Testis (tissue), 3 donors: Measurements from ENCODE around the gene RYR3. TPM values are rescaled to one million over a fixed set of nuclear protein-coding genes. Genes with fewer than 3 reads are reported as not detected.

Source experiments
- DNase-seq: peaks from one replicate; pipeline ENCODE4 v3.0.0-alpha.2; 2019
- H3K27ac ChIP-seq, 2 donors: fragments of 200-600 bp; sonication (generic); one replicate each; pipeline ENCODE4 v1.5.1; 2019
- H3K27me3 ChIP-seq: fragments of 200-600 bp; sonication (generic); one replicate; pipeline ENCODE4 v1.5.1; 2019
- H3K36me3 ChIP-seq: fragments of 200-600 bp; sonication (generic); one replicate; pipeline ENCODE4 v1.5.1; 2017; ENCODE audit warnings: low read depth; ENCODE audit errors: missing control alignments
- H3K4me1 ChIP-seq: fragments of 200-600 bp; sonication (generic); one replicate; pipeline ENCODE4 v1.5.1; 2019
- H3K4me3 ChIP-seq, 2 donors: fragments of 200-600 bp; sonication (generic); one replicate each; pipeline ENCODE4 v1.5.1; 2017 to 2019
- H3K9me3 ChIP-seq: fragments of 200-600 bp; sonication (generic); one replicate; pipeline ENCODE4 v1.5.1; 2017
- POLR2A ChIP-seq: fragments of 450-650 bp; IDR thresholded peaks from one replicate; pipeline ENCODE4 v1.6.1; 2017; ENCODE audit warnings: antibody characterized with exemption, mild to moderate bottlenecking, moderate library complexity
- WGBS, 2 donors: methylation state at CpG; one replicate each; pipeline ENCODE4 v1.1.5; 2018; 5-methylcytosine and 5-hydroxymethylcytosine counted together
- intact Hi-C: fragments of 100-400 bp; cut with DNase I; formaldehyde crosslinking; loops from one replicate; pipeline ENCODE4 v1.15.1; 2023; ENCODE audit warnings: low total_unique reads
- polyA plus RNA-seq: library from polyadenylated mRNA; stranded (reverse); fragments of 350-450 nt; fragmentation: Illumina TruSeq; extraction: RNeasy Lipid Tissue Mini Kit (QIAGEN cat#74804); gene quantifications from one replicate; pipeline ENCODE4 v1.2.3, GENCODE V29; 2014; ENCODE audit warnings: low read depth, low replicate concordance; ENCODE audit not compliant: insufficient read depth
- total RNA-seq, 2 donors: library from RNA; depleted of rRNA; stranded (reverse); fragments of >200 nt; gene quantifications; one replicate each; pipeline ENCODE4 v1.2.3, GENCODE V29; 2016
- TF ChIP-seq, protein P1 (sequence below), 3 experiments: fragments of 450-650 bp in 2 of 3; fragments of 200-600 bp in 1 of 3; sonication (generic) in 1 of 3; IDR thresholded peaks; one replicate each; pipeline ENCODE4 v1.5.1; 2016 to 2019; ENCODE audit warnings: antibody characterized with exemption in 3 of 3, mild to moderate bottlenecking in 2 of 3, moderate library complexity in 1 of 3

Gene RYR3
- total and polyA plus RNA-seq, 3 donors from 2014 or later: 4.3 to 7.6 (median 4.4) TPM

DNA sequence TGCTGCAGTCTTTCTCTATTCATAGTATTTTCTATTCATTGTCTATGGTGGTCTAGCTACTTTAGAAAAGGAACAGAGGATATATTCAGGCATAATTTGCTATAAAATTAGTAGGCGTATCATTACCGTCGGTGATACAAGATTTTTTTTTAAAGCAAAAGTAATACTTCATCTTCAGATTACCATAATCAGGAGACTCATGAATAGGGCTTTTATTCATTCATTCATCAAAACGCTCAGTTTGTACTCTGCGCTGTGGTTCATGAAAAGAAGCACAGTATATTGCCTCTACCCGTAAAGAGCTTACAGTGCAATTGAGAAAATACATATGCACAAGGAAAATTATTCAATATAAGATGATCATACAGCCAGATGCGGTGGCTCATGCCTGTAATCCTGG lies 520.9 kb downstream of the RYR3 start:
- H3K27ac ChIP-seq: no peak overlapping the region
- no peak overlapping the region for H3K4me3 ChIP-seq
- no peaks in the 10 kb centered on the region for H3K9me3 ChIP-seq
- TF ChIP-seq POLR2A: no peak
- TF ChIP-seq, protein P1, sequence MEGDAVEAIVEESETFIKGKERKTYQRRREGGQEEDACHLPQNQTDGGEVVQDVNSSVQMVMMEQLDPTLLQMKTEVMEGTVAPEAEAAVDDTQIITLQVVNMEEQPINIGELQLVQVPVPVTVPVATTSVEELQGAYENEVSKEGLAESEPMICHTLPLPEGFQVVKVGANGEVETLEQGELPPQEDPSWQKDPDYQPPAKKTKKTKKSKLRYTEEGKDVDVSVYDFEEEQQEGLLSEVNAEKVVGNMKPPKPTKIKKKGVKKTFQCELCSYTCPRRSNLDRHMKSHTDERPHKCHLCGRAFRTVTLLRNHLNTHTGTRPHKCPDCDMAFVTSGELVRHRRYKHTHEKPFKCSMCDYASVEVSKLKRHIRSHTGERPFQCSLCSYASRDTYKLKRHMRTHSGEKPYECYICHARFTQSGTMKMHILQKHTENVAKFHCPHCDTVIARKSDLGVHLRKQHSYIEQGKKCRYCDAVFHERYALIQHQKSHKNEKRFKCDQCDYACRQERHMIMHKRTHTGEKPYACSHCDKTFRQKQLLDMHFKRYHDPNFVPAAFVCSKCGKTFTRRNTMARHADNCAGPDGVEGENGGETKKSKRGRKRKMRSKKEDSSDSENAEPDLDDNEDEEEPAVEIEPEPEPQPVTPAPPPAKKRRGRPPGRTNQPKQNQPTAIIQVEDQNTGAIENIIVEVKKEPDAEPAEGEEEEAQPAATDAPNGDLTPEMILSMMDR (IDR thresholded peaks at IDR 0.05): no peak
- H3K36me3 ChIP-seq: no peaks in the 10 kb centered on the region
- DNase-seq: no peak
- intact Hi-C loops: no loop called here
- H3K27me3 ChIP-seq: no peaks in the 10 kb centered on the region
- WGBS, 2 donors: 80 to 89% methylated on average over 7 of the region's 7 CpGs
- H3K4me1 ChIP-seq: no peaks in the 10 kb centered on the region

DNA sequence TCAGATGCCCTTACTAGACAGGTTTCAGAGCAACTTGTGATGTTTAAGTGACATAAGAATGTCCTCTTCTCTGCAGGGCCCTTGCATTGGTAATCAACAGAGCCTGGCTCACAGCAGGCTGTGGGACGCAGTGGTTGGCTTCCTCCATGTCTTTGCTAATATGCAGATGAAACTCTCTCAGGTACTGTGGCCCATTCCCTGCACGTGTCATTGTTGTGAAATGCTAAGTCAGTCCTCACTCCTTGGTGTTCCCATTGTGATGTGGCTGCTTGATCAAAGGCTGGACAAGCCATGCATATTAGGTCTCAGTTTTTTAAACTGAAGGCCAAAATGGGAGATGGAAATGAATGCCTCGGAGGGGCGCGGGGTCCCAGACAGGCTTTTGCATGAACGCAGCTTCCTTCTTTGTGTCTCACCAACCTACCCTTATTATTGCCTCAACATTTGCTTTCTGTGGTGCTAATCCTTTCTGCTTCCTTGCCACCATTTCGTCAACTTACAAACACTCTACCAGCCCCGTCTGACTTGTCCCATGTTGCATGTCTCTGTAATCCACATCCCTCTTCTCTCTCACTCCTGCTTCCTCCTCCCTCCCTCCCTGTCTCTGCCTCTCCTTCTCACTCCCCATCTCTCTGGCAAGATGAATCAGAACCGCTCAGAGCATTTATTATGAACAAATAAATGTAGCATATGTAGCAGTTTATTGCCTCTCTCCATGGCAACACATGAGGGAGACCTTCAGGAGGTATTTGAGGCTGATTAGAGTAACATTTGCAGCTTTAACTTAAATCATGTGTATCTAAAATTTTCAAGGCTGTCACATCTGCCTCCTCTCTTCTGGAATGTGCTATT lies 524.4 kb downstream of the RYR3 start:
- intact Hi-C loops: no loop called here
- no peak for DNase-seq
- TF ChIP-seq, protein P1 (IDR thresholded peaks at IDR 0.05): no peak
- no peak for TF ChIP-seq POLR2A
- 39 to 46% methylated on average over 9 of the region's 9 CpGs for WGBS, 2 donors
- Histone ChIP-seq H3K4me3 (no peak overlapping the region), H3K9me3 (no peaks in the 10 kb centered on the region), H3K4me1 (no peaks in the 10 kb centered on the region), H3K27ac (no peak overlapping the region), H3K36me3 (no peaks in the 10 kb centered on the region), H3K27me3 (no peaks in the 10 kb centered on the region)

DNA sequence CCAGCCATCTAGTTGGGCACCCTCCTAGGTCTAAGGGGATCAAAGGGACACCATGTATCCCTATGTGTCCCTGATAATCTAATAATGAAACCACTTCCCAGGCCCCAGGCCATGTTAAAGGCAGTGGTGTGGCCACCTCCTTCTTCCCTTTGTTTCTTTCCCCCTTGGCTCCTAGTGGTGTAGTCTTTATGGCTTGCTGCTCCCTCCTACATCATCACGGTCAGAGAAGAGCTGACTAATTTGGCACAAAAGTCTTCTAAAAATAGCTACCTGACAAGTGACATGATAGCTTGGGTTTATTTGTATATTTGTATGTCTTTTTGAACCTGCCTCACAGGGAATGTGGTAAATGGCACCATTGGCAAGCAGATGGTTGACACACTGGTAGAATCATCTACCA lies 526.5 kb downstream of the RYR3 start:
- DNase-seq: no peak
- Histone ChIP-seq H3K36me3 (no peaks in the 10 kb centered on the region), H3K27ac (no peak overlapping the region), H3K4me3 (no peak overlapping the region), H3K9me3 (no peaks in the 10 kb centered on the region), H3K27me3 (no peaks in the 10 kb centered on the region), H3K4me1 (no peaks in the 10 kb centered on the region)
- TF ChIP-seq, protein P1 (IDR thresholded peaks at IDR 0.05): no peak
- TF ChIP-seq POLR2A: no peak
- WGBS, 2 donors: 56 to 76% methylated on average over 1 of the region's 1 CpG
- intact Hi-C loops: no loop called here

- intact Hi-C loops: no loop called here
- WGBS, 2 donors: 95 to 97% methylated on average over 2 of the region's 2 CpGs
Measured at GRCh38 chr15:33839540-33839939, 528.8 kb downstream of the RYR3 start.

More at GRCh38 chr15:33839540-33839939, 528.8 kb downstream of the RYR3 start:
- H3K9me3 ChIP-seq: no peaks in the 10 kb centered on the region
- H3K4me1 ChIP-seq: no peaks in the 10 kb centered on the region
- no peaks in the 10 kb centered on the region for H3K36me3 ChIP-seq
- TF ChIP-seq POLR2A: no peak
- TF ChIP-seq, protein P1 (IDR thresholded peaks at IDR 0.05): no peak
- no peak overlapping the region for H3K4me3 ChIP-seq
- no peak for DNase-seq
- H3K27me3 ChIP-seq: no peaks in the 10 kb centered on the region
- H3K27ac ChIP-seq: no peak overlapping the region
